GM18517 (cell line): ENCODE data around the gene OARD1.
"Not testable (repeated sequence)": the region's sequence is repeated elsewhere in the genome, so short reads cannot be mapped to it uniquely, and the experiment has no call there.

Experiments
- ATAC-seq: cut with Tn5 transposase; IDR thresholded peaks from one replicate; pipeline ENCODE4 v1.9.1; 2021; ENCODE audit warnings: mild to moderate bottlenecking, moderate library complexity; ENCODE audit not compliant: unreplicated experiment

The OARD1 gene

GRCh38 chr6:41028561-41029412, 43.4 kb downstream of the OARD1 start:
- ATAC-seq = peak; percentile 41

DNA sequence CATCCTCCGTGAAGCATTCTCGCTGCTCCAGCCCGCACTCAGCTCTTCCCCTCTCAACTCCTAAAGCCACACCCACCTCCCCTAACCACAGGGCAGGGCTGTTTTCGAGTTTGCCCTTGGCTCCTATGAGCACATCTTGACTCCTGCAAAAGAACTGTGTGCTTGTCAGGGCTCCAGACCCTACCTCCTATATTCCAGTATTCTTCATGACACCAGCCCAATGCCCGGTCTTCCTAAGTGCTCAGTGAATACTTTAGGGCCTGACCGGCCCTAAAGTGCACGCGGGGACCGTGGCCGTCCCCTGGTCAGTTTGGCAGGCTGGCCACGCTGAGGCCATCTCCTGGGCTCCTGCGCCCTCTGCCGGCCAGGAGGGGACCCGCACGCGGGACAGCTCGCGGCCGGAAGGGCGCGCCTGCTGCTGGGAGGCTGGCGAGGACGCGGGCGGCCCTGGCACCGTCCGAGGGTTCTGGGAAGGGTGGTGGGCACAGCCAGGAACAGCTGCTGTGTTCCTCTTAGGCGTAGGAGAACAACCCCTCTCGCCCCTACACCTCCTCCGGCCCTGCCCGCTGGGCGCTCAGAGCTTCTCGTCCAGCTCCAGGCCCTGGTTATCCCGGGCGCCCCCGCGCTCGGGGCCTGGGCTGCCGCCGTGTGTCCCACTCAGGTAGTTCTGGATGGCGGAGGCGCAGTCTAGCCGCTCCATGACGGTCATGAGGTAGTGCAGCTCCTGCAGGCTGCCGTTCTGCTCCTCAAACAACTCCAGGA, 44.2 kb downstream of the OARD1 start:
- peak; percentile 80 for ATAC-seq

DNA sequence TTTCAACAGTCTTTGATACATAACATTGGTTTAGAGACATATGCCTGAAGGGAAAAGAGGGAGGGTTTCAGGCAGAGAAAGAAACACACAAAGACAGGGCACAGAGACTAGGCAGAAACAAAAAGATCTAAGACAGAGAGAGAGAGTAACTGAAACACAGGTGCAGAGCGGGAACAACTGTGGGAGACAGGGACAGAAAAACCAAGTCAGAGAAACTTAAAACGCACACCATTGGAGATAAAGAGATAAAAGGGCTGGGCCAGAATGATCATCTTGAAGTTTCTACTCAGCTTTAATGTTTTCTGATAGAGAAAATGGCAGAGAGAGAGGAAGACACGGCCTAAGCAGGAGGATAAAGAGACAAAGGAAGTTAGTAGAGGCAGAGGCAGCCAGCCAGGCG, 44.9 kb downstream of the OARD1 start:
- ATAC-seq = no peak

DNA sequence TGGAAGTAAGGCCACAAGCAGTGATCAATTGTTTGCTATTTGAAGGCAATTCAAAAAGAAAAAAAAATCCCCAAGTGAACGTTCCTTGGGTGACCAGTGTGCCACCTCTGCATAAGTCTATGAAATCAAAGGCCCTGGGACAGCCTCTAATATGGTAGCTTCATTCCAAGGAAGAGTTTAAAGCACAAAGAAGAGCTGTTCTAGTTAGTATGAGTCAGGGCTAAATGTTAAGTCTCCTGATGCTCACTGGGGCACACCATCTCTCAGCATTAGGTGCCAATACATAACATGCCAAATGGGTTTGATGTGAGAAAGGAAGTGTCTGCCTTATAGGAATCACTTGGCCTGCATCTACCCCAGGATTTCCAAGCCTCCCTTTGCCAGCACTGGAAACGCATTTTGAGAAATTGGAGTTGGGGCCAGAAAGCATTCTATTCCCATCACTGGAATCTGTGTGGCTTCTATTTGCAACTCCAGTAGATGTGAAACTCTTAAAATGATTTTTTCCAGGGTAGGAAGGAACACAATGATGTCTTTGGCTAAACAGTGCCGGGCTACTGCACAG, 46.1 kb downstream of the OARD1 start:
- no peak for ATAC-seq

GRCh38 chr6:41023114-41023513, 49.0 kb downstream of the OARD1 start:
- no peak for ATAC-seq

GRCh38 chr6:41022294-41022693, 49.9 kb downstream of the OARD1 start:
- no peak for ATAC-seq

GRCh38 chr6:41021832-41022231, 50.3 kb downstream of the OARD1 start:
- ATAC-seq = no peak

DNA sequence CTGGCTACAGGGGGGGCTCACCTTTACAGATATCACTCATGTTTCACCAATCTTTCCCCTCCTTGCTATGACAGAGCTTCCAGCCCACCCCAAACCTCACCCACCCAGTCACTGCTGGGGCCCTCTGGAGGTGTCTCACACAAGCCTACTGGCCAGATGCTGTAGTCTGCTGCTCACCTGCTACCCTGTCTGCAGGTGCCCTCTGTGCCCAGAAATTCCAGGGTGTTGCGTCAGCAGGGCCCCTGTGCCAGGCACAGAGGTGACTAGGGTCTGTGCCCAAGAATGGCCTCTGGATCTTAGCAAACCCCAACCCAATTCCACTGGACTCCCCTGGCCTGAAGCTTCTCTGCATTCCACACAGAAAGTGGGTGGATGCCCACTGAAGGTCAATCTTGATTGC, 54.5 kb downstream of the OARD1 start:
- ATAC-seq = no peak

GRCh38 chr6:41015860-41016259, 56.3 kb downstream of the OARD1 start:
- not testable (repeated sequence) for ATAC-seq

- no peak for ATAC-seq
Observed at GRCh38 chr6:41014780-41015179, 57.4 kb downstream of the OARD1 start.
